NCI-H345 treated with DMSO at 0.1 percent for 48 hours (cell line): Measurements from ENCODE around the gene KLHL40.

ENCODE experiments used
- DNase-seq: peaks from one replicate; lab custom pipeline; 2025; ENCODE audit not compliant: unreplicated experiment; lab: John Stamatoyannopoulos, UW

KLHL40 gene

DNA sequence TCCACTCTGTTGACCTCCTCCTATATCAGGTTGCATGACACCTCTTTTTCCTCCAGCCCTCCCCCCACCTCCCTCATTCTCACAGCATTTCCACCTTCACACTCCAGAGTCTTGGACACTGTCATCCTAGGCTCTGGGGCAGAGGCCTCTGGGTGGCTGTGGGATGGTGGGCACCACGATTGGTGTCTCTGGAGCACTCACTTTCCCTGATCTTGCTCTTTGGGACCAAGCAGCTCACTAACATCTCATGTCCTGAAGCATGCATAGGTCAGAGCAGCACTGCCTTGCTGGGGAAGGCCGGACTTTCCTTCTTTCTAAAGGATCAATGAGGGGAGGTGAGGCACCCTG lies 16.9 kb upstream of the KLHL40 start:
- DNase-seq, result no peak

DNA sequence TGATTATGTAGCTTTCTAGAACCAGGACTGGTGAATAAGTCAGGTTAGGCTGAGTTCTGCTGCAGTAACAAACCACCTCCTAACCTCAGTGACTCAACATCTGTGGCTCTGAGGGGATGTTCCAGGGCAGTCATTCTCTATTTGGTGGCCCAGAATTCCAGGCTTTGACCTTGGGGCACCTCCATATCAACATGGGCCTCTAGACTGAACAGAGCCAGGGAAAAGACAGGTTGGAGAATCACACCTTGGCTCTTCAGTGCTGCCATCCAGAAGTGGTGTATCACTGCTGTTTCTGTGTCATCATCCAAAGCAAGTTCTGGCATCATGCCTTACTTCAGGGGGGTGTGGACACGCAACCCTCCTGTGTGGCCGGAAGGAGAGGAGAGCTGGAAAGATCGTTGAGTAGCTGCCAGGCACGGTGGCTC lies 16.5 kb upstream of the KLHL40 start:
- DNase-seq, result no peak

- no peak for DNase-seq
These were observed 15.2 kb upstream of the KLHL40 start for GRCh38 chr3:42670051-42670576.

DNA sequence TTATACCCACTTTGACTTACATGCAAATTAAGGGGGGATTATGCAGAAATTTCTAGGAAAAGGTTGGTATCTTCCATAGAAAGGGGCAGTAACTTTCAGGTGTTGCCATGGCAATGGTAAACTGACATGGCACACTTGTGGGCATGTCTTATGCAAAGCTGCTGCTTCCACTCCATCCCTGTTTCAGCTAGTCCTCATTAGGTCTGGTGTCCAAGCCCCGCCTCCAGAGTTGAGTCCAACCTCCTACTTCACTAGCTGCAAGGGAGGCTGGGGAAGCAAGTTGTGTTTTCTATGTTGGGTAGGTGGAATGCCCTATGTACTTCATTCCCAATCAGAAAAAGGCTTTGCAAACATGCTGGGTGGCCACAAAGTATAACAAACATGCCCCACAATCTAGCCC lies 14.7 kb upstream of the KLHL40 start:
- DNase-seq, result no peak

DNA sequence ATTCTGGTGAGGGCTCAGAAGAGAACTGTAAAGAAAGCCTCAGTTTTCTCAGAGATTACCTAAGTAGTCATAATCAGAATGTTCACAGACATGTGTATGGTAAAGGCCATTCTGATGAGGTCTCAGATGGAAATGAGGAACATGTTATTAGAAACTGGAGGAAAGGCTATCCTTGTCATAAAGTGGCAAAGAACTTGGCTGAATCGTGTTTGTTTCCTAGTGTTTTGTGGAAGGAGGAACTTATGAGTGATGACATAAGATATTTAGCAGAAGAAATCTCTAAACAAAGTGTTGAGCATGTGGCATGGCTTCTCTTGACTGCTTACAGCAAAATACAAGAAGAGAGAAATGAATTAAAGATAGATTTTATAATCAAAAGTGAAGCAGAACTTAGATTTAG lies 12.8 kb upstream of the KLHL40 start:
- no peak for DNase-seq

- no peak for DNase-seq
These were observed 12.3 kb upstream of the KLHL40 start for GRCh38 chr3:42673082-42673481.

GRCh38 chr3:42674146-42674545 lies 11.2 kb upstream of the KLHL40 start:
- DNase-seq, result no peak

DNA sequence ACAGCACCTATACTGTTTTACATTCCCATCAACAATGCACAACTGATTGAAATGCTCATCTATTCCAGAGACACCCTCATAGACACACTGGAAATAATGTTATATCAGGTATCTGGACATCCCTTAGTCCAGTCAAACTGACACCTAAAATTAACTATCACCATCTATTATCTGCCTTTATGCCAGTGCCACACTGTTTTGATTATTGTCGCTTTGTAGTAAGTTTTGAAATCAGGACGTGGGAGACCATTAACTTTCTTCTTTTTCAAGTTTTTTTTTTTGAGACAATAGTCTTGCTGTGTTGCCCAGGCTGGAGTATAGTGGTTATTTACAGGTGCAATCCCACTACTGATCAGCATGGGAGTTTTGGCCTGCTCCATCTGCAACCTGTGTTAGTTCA lies 9.4 kb upstream of the KLHL40 start:
- no peak for DNase-seq

GRCh38 chr3:42678447-42678846 lies 6.9 kb upstream of the KLHL40 start:
- DNase-seq, result no peak

GRCh38 chr3:42680271-42680670 lies 5.1 kb upstream of the KLHL40 start:
- DNase-seq, result no peak

DNA sequence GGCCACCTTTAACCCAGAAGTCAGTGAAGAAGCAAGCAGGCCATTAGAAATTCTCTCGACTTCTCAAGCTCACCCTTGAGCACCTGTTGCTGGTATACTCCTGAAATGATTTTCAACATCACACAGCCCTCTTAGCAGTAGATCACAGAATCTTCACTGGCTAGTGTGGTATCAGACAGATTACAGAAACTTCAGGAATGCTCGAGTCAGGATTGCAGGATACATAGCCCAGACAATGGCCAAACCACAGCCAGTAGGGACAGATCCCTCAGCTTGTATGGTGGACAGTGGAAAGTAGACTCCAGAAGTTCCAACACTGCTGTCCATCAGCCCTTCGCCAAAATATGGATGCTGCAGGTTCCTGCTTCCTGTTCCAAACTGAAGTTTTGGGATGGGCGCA lies 4.5 kb upstream of the KLHL40 start:
- no peak for DNase-seq

- no peak for DNase-seq
These were observed 3.8 kb upstream of the KLHL40 start for GRCh38 chr3:42681361-42682038.

DNA sequence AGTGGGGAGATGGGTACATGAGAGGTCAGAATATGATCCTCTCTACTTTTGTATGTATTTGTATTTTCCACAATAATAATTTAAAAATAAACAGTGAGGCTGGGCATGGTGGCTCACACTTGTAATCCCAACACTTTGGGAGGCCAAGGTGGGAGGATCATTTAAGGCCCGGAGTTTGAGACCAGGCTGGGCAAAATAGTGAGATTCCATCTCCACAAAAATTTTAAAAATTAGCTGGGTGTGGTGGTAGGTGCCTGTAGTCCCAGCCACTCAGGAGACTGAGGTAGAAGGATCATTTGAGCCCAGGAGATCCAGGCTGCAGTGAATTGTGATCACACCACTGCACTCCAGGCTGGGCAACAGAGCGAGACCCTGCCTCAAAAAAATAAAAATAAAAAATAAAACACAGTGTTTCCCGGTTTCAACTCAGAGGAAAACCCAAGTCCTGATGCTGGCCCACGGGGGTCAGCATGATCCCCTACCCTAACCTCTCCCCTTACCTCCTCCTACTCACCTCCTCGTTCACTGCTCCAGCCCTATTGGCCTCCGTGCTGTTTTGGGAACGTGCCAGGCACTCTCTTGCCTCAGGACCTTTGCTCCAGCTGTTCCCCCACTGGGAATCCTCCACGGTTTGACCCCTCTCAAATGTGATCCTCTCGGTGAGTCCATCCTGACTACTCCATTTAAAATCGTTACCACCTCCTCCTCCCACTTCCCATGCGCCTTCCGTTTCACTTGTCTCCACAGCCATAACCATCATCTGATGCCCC lies 2.9 kb upstream of the KLHL40 start:
- DNase-seq, result no peak

DNA sequence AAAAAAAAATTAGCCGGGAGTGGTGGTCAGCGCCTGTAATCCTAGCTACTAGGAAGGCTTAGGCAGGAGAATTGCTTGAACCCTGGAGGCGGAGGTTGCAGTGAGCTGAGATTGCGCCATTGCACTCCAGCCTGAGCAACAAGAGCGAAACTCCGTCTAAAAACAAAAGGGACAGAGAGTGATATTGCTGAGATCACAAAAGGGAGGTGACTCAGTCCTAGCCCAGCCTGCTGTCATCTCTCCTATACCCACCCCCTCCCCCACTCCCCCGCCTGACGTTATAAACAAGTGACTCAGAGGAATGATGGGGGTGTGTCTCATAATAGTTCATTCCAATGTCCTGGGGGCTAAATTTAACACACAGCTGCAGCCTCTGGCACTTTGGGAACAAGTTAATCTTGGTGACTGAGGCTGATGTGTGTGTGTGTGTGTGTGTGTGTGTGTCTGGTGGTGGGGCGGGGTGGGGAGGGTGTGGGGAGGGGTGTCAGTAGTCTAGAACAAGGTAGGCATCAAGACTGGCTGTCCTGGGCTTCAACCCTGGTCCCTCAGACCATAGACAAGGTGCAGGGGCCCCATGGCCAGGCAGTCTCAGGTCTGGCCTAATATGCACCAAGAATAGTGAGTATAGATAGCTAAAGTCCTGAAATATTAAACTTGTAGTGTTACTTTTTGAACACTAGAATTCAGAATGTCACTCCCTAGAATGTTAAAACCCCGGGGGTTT lies 1.3 kb upstream of the KLHL40 start:
- no peak for DNase-seq

DNA sequence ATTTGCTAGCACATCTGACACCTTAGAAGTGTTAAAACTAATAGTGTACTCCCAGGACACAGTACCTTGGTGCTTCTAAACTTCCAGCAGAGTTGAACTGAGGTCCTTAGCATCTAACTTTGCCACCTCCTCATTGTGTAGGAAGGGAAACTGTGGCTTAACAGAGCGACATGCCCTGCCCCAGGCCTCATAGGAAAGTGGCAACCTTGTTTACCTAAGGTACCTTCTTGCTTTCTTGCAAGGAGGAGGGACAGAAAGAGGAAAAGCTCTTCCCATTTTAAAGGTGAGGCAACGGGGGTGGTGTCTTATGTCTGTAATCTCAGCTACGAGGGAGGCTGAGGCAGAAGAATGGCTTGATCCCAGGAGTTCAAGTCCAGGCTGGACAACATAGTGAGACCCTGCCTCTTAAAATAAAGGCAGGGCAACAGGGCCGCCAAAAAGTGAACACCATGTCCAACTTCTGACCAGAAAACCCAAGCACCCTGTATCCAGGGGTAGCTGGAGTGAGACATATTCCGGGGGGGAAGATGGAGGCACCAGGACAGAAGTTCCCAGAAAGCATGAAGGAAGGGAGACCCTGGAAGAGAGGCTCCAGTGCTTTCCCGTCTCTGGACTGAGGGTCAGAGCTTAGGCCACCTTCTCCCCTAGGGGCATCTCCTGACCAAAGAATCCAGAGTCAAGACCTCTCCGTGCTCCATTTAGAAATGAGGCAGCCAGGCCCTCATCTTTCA lies 540 bp upstream of the KLHL40 start:
- no peak for DNase-seq

- DNase-seq, result no peak
These were observed 819 bp downstream of the KLHL40 start for GRCh38 chr3:42685891-42686820.

DNA sequence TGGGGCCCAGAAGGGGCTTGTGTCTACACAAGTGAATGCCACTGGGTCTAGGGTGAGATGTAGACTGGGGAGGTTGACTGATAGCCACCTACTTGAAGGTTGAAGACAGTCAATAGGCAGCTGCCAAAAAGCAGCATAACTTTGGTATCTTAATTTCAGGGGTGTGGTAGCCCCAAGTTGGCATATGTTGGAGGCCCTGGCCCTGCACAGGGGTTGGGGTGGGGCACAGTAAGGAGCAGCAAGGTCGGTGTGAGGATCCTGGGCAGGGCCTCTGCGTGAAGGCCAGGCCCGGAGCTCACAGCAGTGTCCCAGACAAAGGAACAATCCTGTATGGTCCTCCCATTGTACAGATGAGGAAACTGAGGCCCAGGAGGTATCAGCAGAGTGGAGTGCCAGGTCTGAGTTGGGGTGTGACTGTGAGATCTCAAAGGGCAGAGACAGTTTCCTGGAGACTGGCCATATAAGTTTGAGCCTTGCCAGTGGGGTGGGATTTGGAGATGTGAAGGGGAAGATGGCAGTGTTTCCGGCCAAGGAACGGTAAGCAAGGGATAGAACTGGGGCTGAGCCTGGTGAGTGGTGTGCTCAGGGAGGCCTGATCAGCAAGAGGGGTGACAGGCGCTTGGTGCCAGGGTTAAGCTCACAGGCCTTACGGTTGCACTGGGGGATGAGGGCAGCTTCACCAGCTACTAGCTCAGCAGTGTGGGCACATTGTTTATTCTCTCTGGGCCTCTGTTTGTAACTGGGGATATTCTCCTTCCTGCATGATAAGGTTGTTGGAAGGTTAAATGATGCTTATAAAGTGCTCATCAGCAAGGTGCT lies 1.7 kb downstream of the KLHL40 start:
- DNase-seq, result no peak

DNA sequence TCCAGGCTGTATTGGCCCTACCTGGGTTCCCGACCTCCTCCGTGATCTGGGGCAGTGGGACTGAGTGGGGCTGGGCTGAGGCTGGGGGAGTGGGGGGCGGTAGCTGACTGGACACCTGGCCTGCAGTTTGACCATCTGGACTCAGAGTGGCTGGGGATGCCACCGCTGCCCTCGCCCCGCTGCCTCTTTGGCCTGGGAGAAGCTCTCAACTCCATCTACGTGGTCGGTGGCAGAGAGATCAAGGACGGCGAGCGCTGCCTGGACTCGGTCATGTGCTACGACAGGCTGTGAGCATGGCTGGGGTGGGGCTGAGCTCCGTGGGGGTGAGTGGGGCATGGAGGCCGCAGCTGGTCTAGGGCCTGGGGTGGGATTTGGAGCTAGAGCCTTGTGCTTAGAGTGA lies 2.7 kb downstream of the KLHL40 start:
- DNase-seq, result no peak
